HG03354 (cell line): ENCODE data around the gene CEBPZOS.
"Not testable (repeated sequence)": the region's sequence is repeated elsewhere in the genome, so short reads cannot be mapped to it uniquely, and the experiment has no call there.

ENCODE experiments used
- ATAC-seq: cut with Tn5 transposase; IDR thresholded peaks from one replicate; pipeline ENCODE4 v1.9.1; 2021; ENCODE audit warnings: mild to moderate bottlenecking; ENCODE audit not compliant: unreplicated experiment, poor library complexity, severe bottlenecking

The CEBPZOS gene

GRCh38 chr2:37189452-37190153, 6.7 kb upstream of the CEBPZOS start:
- no peak for ATAC-seq

DNA sequence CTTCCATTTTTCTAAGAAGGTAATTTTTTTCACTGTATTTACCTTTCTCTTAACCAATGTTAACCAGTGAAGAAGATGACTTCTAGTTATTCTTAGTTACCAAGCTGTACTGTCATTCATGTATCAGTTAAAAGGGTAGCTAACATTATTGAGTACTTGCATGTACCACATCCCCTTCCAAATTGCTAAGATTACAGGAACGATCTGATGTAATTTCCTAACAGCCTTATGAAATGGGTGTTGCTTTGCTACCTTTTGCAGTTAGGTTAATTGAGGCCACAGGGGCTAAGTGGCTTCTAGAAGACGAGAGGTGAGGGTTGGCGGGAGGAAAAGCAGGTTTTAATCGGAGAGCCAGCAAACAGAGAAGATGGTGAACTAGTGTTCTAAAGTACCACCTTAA, 6.0 kb upstream of the CEBPZOS start:
- no peak for ATAC-seq

GRCh38 chr2:37191253-37191652, 5.0 kb upstream of the CEBPZOS start:
- ATAC-seq, result no peak

DNA sequence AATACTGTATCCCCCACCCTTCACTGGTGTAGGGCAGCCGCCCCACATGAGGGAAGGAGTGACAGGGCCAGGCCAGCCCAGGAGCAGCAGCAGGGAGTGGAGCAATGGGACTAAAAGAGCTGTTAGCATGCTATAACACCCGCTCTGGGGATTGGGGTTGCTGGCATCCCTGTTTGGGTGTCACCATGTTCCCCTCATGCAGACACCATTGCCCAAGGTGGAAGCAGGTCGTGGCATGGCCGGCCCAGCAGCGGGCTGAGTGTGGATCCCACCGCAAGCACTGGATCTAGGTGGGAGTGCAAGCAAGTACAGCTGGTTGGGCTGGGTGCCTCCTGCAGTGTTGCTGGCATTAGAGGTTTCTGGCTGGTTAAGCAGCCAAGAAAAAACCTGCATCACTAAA, 4.5 kb upstream of the CEBPZOS start:
- no peak for ATAC-seq

DNA sequence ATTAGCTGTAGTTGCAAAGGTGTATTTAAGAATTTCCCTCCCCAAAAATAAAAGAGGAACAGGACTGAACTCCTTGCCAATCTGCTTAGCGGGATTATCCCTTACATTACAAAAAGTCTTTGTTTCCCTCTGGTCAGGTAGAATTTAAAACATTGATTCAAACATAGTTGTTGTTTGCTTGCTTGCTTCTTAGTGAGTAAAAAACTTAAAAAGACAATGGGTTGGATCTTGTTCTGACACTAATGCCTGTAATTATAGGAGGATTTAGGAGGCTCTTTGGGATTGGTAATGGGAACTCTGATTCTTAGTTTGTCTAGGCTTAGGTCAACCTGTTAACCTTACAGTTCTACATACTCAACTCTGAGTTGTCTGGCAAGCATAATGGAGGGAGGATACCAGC, 3.7 kb upstream of the CEBPZOS start:
- no peak for ATAC-seq

GRCh38 chr2:37195862-37196319, 405 bp upstream of the CEBPZOS start:
- not testable (repeated sequence) for ATAC-seq

GRCh38 chr2:37198681-37199065, 2.4 kb downstream of the CEBPZOS start:
- ATAC-seq, result no peak

- ATAC-seq, result no peak
These were observed 4.9 kb downstream of the CEBPZOS start for GRCh38 chr2:37201208-37201607.

GRCh38 chr2:37201766-37202165, 5.5 kb downstream of the CEBPZOS start:
- no peak for ATAC-seq

- no peak for ATAC-seq
These were observed 7.4 kb downstream of the CEBPZOS start for GRCh38 chr2:37203708-37204107.

DNA sequence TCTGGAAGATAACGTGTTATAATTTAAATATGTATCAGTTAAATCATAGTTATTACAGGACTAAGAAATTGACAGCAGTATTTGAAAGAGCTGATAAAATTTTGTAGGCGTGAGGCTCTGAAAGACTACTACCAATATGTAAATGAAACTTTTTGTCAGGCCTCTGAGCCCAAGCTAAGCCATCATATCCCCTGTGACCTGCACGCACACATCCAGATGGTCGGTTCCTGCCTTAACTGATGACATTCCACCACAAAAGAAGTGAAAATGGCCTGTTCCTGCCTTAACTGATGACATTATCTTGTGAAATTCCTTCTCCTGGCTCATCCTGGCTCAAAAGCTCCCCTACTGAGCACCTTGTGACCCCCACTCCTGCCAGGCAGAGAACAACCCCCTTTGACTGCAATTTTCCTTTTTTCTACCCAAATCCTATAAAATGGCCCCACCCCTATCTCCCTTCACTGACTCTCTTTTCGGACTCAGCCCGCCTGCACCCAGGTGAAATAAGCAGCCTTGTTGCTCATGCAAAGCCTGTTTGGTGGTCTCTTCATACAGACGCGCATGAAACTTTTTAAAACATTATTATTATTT, 8.9 kb downstream of the CEBPZOS start:
- ATAC-seq, result not testable (repeated sequence)

GRCh38 chr2:37205689-37206341, 9.5 kb downstream of the CEBPZOS start:
- no peak for ATAC-seq

GRCh38 chr2:37206760-37207159, 10.5 kb downstream of the CEBPZOS start:
- ATAC-seq, result not testable (repeated sequence)

GRCh38 chr2:37211212-37211611, 14.9 kb downstream of the CEBPZOS start:
- ATAC-seq, result no peak

- ATAC-seq, result no peak
These were observed 15.6 kb downstream of the CEBPZOS start for GRCh38 chr2:37211939-37212338.

GRCh38 chr2:37215250-37215649, 19.0 kb downstream of the CEBPZOS start:
- ATAC-seq, result no peak

GRCh38 chr2:37219046-37219445, 22.8 kb downstream of the CEBPZOS start:
- no peak for ATAC-seq

- no peak for ATAC-seq
These were observed 26.8 kb downstream of the CEBPZOS start for GRCh38 chr2:37223131-37223530.

DNA sequence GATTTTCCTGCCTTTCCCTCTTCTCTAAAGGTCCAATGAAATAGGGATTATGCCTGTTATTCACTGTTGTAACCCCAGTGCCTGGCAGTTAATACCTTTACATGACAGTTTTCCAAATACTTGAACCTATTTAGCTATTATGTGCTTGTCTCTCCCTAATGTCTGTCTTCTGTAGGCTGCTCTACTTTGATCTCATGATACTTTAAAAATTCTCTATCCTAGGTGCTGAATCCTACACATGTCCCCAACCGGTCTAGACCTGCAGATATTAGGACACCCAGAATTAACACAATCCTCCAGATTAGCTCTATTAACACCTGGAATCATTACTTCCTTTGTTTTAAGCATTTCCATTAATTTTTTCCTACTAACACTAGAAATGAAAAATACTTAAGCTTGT, 27.8 kb downstream of the CEBPZOS start:
- no peak for ATAC-seq

GRCh38 chr2:37225129-37225528, 28.8 kb downstream of the CEBPZOS start:
- not testable (repeated sequence) for ATAC-seq

GRCh38 chr2:37226863-37227262, 30.6 kb downstream of the CEBPZOS start:
- ATAC-seq, result no peak
